Mesothelial cell of epicardium (in vitro differentiated cells): ENCODE data around the gene CPAMD8. TPM values are rescaled to one million over a fixed set of nuclear protein-coding genes. Genes with fewer than 3 reads are reported as not detected.

ENCODE experiments used
- DNase-seq, 2 experiments: peaks; one replicate each; pipeline ENCODE4 v3.0.0; 2021; ENCODE audit warnings: low spot score in 2 of 2; ENCODE audit not compliant: unreplicated experiment in 2 of 2
- H3K27ac Mint-ChIP-seq: 2 replicates; pipeline ENCODE4 v1.8.0; 2021; ENCODE audit warnings: mixed read lengths
- H3K27me3 Mint-ChIP-seq: 2 replicates; pipeline ENCODE4 v1.8.0; 2021; ENCODE audit warnings: low read depth, mixed read lengths
- H3K36me3 Mint-ChIP-seq: 2 replicates; pipeline ENCODE4 v1.8.0; 2021; ENCODE audit warnings: mixed read lengths
- H3K4me1 Mint-ChIP-seq: 2 replicates; pipeline ENCODE4 v1.8.0; 2021; ENCODE audit warnings: mixed read lengths
- H3K4me3 Mint-ChIP-seq: 2 replicates; pipeline ENCODE4 v1.8.0; 2021; ENCODE audit warnings: mild to moderate bottlenecking, moderate library complexity, mixed read lengths
- H3K9me3 Mint-ChIP-seq: 2 replicates; pipeline ENCODE4 v1.8.0; 2021; ENCODE audit warnings: mixed read lengths
- total RNA-seq: library from RNA; stranded (reverse); gene quantifications from 3 replicates; pipeline ENCODE4 v1.2.1, GENCODE V29; 2021
- TF ChIP-seq, protein P1 (sequence below): fragments of 200-600 bp; sonication (generic); IDR thresholded peaks from one replicate; pipeline ENCODE4 v1.5.0; 2021; ENCODE audit warnings: antibody characterized with exemption; ENCODE audit not compliant: unreplicated experiment

CPAMD8 gene
- total RNA-seq, 1 donor from 2014 or later = 40.9 TPM

DNA sequence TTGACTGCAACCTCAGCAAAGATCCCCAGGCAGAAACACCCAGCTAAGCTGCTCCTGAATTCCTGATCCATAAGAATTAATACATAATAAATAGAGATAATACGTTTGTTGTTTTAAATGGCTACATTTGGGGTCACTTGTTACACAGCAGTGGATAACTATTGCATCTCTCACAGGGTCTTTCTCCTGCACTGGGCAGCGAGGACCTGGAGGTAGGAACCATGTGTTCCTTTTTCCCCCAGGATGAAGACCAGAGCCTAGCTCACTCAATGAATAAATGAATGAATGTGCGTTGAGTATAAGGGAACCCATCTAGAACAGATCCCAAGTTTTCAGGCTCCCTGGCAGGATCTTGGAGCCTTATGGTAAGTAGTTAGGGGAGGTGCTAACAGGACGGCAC, 107.1 kb downstream of the CPAMD8 start:
- peaks cover 5% of the 10 kb centered on the region for H3K36me3 Mint-ChIP-seq
- H3K27me3 Mint-ChIP-seq = peaks cover 2% of the 10 kb centered on the region
- TF ChIP-seq, protein P1, sequence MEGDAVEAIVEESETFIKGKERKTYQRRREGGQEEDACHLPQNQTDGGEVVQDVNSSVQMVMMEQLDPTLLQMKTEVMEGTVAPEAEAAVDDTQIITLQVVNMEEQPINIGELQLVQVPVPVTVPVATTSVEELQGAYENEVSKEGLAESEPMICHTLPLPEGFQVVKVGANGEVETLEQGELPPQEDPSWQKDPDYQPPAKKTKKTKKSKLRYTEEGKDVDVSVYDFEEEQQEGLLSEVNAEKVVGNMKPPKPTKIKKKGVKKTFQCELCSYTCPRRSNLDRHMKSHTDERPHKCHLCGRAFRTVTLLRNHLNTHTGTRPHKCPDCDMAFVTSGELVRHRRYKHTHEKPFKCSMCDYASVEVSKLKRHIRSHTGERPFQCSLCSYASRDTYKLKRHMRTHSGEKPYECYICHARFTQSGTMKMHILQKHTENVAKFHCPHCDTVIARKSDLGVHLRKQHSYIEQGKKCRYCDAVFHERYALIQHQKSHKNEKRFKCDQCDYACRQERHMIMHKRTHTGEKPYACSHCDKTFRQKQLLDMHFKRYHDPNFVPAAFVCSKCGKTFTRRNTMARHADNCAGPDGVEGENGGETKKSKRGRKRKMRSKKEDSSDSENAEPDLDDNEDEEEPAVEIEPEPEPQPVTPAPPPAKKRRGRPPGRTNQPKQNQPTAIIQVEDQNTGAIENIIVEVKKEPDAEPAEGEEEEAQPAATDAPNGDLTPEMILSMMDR = no peak
- no peak overlapping the region for H3K4me3 Mint-ChIP-seq
- H3K27ac Mint-ChIP-seq = no peak overlapping the region
- no peak for DNase-seq
- H3K4me1 Mint-ChIP-seq = no peaks in the 10 kb centered on the region
- peaks cover 3% of the 10 kb centered on the region for H3K9me3 Mint-ChIP-seq

DNA sequence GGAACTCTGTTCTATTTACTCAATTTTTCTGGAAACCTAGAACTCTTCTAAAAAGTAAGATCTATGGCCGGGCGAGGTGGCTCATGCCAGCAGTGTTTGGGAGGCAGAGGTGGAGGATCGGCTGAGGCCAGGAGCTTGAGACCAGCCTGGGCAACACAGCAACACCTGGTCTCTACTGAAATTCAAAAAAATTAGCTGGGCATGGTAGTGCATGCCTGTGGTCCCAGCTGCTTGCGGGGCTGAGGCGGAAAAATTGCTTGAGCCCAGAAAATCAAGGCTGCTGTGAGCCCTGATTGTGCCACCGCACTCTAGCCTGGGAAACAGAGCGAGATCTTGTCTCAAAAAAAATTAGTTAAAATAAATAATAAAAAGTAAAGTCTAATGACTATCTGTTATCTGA, 109.2 kb downstream of the CPAMD8 start:
- peaks cover 23% of the 10 kb centered on the region for H3K36me3 Mint-ChIP-seq

DNA sequence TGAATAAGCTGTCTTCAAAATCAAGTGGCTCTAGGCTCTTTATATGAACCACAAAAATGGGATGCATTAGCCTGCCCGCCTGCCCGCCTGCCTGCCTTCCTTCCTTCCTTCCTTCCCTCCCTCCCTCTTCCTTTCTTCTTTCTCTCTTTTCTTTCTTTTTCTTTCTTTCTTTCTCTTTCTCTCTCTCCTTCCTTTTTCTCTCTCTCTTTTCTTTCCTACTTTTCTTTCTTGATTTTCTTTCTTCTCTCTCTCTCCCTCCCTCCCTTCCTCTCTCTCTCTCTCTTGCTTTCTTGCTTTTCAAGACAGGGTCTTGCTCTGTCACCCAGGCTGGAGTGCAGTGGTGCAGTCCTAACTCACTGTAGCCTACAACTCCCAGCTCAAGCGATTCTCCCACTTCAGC, 110.9 kb downstream of the CPAMD8 start:
- no peak overlapping the region for H3K4me3 Mint-ChIP-seq
- TF ChIP-seq, protein P1 = no peak
- peaks cover 26% of the 10 kb centered on the region for H3K36me3 Mint-ChIP-seq
- H3K9me3 Mint-ChIP-seq = peaks cover 27% of the 10 kb centered on the region
- no peak overlapping the region for H3K27ac Mint-ChIP-seq
- H3K4me1 Mint-ChIP-seq = no peaks in the 10 kb centered on the region
- peaks cover 2% of the 10 kb centered on the region for H3K27me3 Mint-ChIP-seq
- DNase-seq = no peak

More for the DNA sequence above, 109.2 kb downstream of the CPAMD8 start:
- Mint-ChIP-seq H3K4me1 (no peaks in the 10 kb centered on the region), H3K27ac (no peak overlapping the region), H3K4me3 (no peak overlapping the region), H3K27me3 (peaks cover 2% of the 10 kb centered on the region), H3K9me3 (peaks cover 20% of the 10 kb centered on the region)
- no peak for DNase-seq
- TF ChIP-seq, protein P1 = no peak

DNA sequence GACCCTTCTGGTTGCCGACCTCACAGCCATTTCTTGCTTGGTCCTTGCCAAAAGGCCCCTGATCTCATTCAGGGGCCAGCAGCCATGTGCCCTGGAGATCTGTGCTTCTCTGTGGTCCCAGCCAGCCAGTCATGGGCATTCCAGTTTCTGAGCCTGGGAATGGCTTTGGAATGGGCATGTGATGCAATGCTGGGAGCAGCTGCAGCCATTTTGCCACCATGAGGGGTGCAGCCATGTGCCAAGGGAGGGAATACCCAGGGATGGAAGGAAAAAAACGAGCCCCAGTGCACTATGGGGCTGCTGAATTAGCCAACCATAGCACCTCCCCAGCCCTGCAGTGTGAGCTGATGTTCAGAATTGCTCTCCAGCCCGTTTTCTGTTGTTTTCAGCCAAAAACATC, 111.5 kb downstream of the CPAMD8 start:
- no peak overlapping the region for H3K27ac Mint-ChIP-seq
- DNase-seq = no peak

DNA sequence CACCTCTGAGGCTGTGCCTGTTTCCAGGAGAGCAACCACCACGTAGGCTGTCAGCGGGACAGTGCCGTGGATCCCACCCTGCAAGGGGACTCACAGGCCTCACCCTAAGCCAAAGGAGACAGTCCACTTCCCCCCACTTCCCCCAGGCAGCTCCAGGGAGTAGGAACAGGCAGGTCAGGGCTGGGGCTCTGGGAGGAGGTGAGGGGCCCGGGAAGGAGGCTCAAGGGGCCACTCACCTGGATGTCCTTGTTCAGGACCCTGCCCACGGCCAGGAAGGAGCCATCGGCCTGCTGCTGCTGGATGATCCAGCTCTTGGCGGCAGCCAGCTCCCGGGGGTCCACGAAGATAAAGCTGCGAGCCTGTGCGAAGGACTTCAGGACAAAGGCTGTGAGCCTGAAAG, 112.2 kb downstream of the CPAMD8 start:
- TF ChIP-seq, protein P1 = no peak
- no peak for DNase-seq
- H3K27ac Mint-ChIP-seq = no peak overlapping the region

More for the DNA sequence above, 111.5 kb downstream of the CPAMD8 start:
- TF ChIP-seq, protein P1 = no peak
- Mint-ChIP-seq H3K9me3 (peaks cover 27% of the 10 kb centered on the region), H3K27me3 (peaks cover 2% of the 10 kb centered on the region), H3K36me3 (peaks cover 28% of the 10 kb centered on the region), H3K4me3 (no peak overlapping the region), H3K4me1 (no peaks in the 10 kb centered on the region)

DNA sequence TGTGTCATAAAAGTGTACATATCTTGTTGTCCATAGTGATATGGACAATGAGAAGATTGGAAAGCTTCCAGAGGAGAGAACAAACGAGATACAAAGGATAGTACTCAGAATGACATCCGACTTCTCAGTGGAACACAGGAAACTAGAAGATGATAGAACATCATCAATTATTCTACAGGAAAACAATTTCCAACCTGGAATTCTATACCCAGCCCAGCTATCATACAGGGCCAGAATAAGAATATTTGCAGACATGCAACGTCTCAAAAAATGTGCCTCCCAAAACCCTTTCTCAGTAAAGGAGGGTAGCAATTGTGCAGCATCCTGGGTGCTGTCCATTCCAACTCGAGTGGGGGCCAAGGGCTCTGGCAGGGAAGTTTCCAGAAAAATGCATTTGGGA, 113.8 kb downstream of the CPAMD8 start:
- Mint-ChIP-seq H3K4me1 (no peaks in the 10 kb centered on the region), H3K4me3 (no peak overlapping the region), H3K36me3 (peaks cover 23% of the 10 kb centered on the region), H3K27ac (no peak overlapping the region), H3K9me3 (peaks cover 24% of the 10 kb centered on the region), H3K27me3 (peaks cover 2% of the 10 kb centered on the region)
- no peak for DNase-seq
- TF ChIP-seq, protein P1 = no peak

More for the DNA sequence above, 112.2 kb downstream of the CPAMD8 start:
- Mint-ChIP-seq H3K4me3 (no peak overlapping the region), H3K9me3 (peaks cover 27% of the 10 kb centered on the region), H3K27me3 (peaks cover 2% of the 10 kb centered on the region), H3K4me1 (no peaks in the 10 kb centered on the region), H3K36me3 (peaks cover 28% of the 10 kb centered on the region)
